NCI-H1417 (cell line): ENCODE results near the gene EPB41L4B.
A peak's percentile ranks its signal among the peaks of the same experiment; 100 is the strongest.
"Not testable (repeated sequence)": the region's sequence is repeated elsewhere in the genome, so short reads cannot be mapped to it uniquely, and the experiment has no call there.

Experiments used
- DNase-seq, 3 experiments: peaks; one replicate each; lab custom pipeline; 2025; lab: John Stamatoyannopoulos, UW

The EPB41L4B gene

GRCh38 chr9:109244179-109245132 is 76.4 kb downstream of the EPB41L4B start:
- DNase-seq: peak; percentile 65 to 86 (median 73)

GRCh38 chr9:109242741-109243140 is 78.1 kb downstream of the EPB41L4B start:
- no peak for DNase-seq

GRCh38 chr9:109242014-109242413 is 78.8 kb downstream of the EPB41L4B start:
- no peak for DNase-seq

DNA sequence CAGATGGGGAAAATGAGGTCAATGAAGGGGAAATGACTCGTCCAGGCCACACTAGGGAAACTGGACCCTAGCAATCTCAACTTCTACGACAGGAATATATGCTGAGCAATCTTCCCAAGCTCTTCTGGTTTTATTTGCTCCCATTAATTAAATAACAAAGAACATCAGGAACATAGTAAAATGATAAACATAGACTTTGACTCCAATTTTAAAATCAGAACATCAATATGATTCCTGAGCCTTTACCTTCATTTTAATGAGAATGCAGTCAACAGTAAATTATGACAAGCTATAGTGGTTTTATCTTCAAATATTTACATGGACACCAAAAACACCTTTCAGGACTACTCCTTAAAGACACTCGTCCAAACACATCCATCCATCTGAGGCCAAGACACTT is 79.7 kb downstream of the EPB41L4B start:
- DNase-seq: no peak

DNA sequence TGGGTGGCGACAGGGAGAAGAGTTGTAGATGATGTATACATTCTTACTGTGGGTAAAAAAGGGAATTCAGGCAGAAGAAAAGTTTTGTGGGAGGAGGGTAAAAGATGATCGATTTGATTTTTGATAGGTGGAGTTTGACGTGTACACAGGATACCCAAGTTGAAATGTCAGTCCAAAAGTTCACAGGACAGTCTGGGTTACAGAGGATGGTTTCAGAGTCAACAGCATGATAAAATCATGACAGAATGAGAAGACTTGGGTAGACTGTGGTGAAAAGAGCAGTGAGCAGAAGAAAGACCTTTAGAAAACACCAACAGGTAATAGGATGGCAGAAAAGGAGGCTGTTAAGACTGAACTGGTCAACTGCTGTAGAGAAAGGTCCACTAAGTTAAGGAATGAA is 81.6 kb downstream of the EPB41L4B start:
- no peak for DNase-seq

DNA sequence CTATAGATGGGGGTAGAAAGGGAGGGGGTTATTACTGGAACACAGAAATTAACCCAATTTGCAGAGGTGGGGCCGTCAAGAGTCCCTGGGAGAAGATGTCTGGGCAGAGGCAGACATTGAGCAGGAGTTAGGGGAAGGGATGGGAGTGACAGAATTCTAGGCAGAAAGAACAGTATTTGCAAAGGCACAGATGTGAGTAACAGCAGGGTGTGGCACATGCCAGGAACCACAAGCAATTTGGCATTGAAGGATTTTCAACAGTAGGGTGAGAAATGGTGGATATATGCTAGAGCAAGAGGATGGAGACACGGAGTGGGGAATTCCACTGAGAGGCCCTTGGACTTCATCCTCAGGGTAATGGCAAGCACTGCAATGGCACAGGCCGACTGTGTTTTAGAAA is 82.2 kb downstream of the EPB41L4B start:
- DNase-seq: no peak

DNA sequence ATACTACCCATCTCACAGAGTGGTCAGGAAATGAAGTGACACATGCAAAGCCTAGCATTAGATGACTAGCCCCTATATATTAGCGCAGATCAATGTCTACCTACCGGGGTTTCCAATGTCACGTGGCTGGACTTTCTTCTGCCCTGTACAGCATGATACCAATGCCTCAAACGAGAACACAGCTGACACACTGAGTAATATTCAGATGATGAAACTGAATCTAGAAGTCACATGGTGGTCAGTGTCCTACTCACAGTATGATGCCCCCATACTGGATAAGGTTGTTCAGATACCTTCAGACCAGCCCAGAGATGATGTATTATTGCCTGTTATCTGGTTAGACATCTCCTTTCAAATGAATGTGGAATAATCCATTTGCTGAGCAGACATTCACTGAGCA is 82.7 kb downstream of the EPB41L4B start:
- DNase-seq: no peak

DNA sequence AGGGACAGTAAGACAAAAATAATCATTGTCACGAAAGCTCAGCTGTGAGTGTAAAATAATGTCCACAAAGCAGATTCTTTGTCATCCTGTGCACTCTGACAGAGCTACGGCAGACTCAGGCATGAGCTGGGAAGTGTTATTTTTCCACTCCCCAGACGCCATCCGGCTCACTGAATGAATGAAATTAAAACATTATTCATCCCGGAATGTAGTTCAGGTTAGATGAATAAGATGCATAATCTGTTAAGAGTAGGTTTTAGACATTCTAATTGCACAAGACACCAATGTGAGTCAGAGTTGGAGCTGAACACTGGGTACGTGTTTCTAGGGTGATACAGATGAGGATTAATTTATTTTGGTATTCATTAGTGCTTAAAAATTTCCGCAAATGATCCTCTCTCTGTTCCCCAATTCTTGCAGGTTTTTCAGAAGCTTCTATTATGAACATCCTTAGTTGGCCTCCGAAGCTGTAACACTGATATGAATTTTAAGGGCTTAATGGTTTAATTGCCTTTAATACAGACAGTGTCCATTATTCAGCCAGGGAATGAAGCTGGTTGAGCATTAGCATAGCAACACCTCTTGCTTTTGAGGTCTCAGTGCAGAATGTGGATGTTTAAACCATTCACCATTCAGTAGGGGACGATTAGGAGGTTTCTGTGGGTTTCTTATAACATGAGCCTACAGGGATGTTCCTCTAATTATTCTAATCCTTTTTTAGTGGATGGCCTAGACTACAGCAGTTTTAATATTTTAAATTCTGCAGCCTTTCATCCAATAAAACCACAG is 88.2 kb downstream of the EPB41L4B start:
- no peak for DNase-seq

- no peak for DNase-seq
These were observed 89.3 kb downstream of the EPB41L4B start for GRCh38 chr9:109231593-109231992.

- DNase-seq: no peak
These were observed 90.6 kb downstream of the EPB41L4B start for GRCh38 chr9:109230277-109230676.

- no peak for DNase-seq
These were observed 91.2 kb downstream of the EPB41L4B start for GRCh38 chr9:109229682-109230081.

DNA sequence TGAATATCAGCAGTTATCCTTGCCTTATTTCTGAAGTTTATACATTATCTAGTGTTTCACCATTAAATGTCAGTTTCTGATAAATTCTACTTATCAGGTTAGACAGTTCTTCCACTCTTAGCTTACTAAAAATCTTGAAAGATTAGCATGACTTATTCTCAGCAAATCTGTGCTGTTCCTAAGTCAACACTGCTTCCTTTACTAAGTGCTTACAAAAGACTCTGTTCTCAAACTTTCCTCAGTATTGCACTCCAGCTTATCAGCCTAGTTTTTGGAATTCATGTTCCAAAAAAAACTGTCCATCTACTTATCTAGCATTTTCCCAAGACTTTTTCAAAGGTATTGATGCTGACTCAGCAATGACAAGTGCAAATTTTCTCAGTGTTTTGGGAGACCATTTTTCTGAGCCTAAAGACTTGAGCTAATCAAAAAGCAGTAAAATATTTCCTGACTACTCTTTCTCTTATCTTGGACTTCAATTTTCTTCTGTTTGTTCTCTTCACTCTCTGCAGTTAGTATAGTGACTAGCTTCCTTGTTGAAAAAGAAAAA is 92.7 kb downstream of the EPB41L4B start:
- DNase-seq: no peak

DNA sequence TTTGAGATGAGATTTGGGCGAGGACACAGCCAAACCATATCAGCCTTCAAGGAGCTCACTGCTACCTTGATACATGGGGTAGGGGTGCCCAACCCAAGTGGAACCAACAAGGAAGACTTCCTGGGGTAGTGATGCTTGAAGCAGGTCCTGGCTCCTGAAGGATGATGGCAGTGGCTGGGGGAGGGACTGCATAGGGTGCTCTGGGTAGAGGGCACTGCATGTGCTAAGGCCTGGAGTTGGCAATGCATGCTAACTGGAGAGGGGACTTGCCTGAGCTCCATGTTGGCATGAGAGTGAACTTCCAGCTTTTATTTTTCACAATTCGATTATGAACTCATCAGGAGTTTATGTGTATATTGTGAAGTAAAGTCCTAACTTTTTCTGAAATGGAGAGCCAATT is 95.2 kb downstream of the EPB41L4B start:
- DNase-seq: no peak

DNA sequence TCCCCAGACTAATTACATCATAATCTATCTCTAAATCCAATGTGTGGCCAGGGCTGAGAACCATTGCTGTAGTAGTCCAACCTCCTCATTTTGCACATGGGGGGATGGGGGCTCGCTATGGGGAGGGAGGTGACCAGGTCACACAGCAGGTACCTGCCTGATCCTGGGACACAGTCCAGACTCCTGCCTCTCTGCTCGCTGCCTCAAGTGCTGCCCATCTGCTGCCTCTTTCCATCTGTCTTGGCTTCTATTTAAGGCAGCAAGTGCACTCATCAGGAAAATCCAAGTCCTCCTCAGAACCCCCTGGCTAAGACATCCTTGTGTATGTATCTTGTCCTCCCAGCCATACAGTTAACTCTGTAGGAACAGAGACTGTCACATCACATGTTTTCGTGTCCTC is 96.1 kb downstream of the EPB41L4B start:
- no peak for DNase-seq

- not testable (repeated sequence) for DNase-seq
These were observed 102.6 kb downstream of the EPB41L4B start for GRCh38 chr9:109218242-109218641.

- DNase-seq: no peak
These were observed 106.4 kb downstream of the EPB41L4B start for GRCh38 chr9:109214414-109214813.

DNA sequence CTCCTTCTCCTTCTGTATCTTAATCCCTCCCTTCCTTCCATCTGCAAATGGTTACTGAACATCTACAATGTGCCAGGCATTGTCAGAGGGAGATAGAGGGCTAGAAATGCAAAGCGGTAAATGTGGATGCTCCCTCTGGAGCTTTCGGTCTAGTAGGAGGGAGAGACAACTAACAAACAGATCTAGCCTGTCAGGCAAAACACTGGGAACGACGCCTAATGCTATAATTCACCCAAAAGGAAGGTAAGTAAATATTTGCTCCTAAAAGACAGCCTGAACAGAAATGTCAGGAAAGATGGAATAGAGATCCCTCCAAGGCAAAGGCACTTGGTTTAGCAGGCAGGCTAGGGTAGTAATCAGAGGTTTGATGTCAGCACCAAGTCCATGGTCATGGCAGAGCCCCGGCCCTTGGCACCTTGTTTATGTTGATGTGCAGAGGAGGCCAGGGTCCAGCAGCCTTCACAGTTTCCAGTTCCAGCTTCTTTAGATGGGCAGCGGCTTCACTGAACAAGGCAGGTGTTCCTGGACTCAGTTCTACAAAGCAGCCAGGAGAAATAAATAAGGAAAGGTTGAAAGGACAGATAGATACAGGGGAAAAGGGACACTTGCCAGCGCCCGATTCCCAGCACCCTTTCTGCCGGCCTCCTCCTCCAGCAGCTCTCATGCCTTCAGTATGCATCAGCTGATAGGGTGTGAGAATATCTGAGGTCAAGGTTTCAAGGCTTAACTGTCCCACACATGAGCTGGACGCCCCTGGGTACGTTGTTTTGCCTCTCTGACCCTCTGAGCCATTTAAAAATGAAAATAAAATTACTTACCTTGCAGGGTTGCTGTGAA is 107.4 kb downstream of the EPB41L4B start:
- DNase-seq: peak in 2 of 3 experiments; percentile 12 to 53

- no peak for DNase-seq
These were observed 108.1 kb downstream of the EPB41L4B start for GRCh38 chr9:109212768-109213167.

- DNase-seq: no peak
These were observed 114.2 kb downstream of the EPB41L4B start for GRCh38 chr9:109206670-109207069.

- DNase-seq: no peak
These were observed 115.3 kb downstream of the EPB41L4B start for GRCh38 chr9:109205526-109205925.

- no peak for DNase-seq
These were observed 117.0 kb downstream of the EPB41L4B start for GRCh38 chr9:109203761-109204360.
